ENCODE measurements around the gene S1PR2. TPM values are rescaled to one million over a fixed set of nuclear protein-coding genes. Genes with fewer than 3 reads are reported as not detected.

The S1PR2 gene
- total and polyA plus RNA-seq, 9 of the 15 experiments (the other 6 are each of a cell fraction or from before 2014, with no cell fraction given): 1.5 to 3.9 (median 2.0) TPM

- TF ChIP-seq HBP1 (CRISPR knock-in tag; IDR thresholded peaks at IDR 0.05): no peak
- TF ChIP-seq CHD7 (IDR thresholded peaks at IDR 0.05; ENCODE audit: low read depth, low read length): no peak
- peak; percentile 15; the same call in 1 of the 2 replicates for TF ChIP-seq DMBX1 (CRISPR knock-in tag; IDR thresholded peaks at IDR 0.05; ENCODE audit: borderline replicate concordance)
- TF ChIP-seq ESRRA (IDR thresholded peaks at IDR 0.05; ENCODE audit: borderline replicate concordance, low read depth): peak; percentile 97
- no peak for TF ChIP-seq VEZF1 (CRISPR knock-in tag; IDR thresholded peaks at IDR 0.05)
- no peak for TF ChIP-seq IRF1 (CRISPR knock-in tag; IDR thresholded peaks at IDR 0.05; ENCODE audit: borderline replicate concordance)
- TF ChIP-seq ADNP (tag; IDR thresholded peaks at IDR 0.05): peak; percentile 75
- TF ChIP-seq NKRF (IDR thresholded peaks at IDR 0.05; ENCODE audit: borderline replicate concordance): peak; percentile 55; the same call in 1 of the 2 replicates
- TF ChIP-seq ZNF23 (CRISPR knock-in tag; IDR thresholded peaks at IDR 0.05): no peak
- no peak for TF ChIP-seq POU5F1 (IDR thresholded peaks at IDR 0.05; ENCODE audit: borderline replicate concordance, low read depth, low read length, partially characterized antibody)
Observed at GRCh38 chr19:10195199-10195519, 36.0 kb downstream of the S1PR2 start (continued).

All from K562 (cell line).